Measurements from ENCODE around the gene CYP4Z1. TPM values are rescaled to one million over a fixed set of nuclear protein-coding genes. Genes with fewer than 3 reads are reported as not detected.
A peak's percentile ranks its signal among the peaks of the same experiment; 100 is the strongest.
"Not testable (repeated sequence)": the region's sequence is repeated elsewhere in the genome, so short reads cannot be mapped to it uniquely, and the experiment has no call there.

Gene CYP4Z1, protein sequence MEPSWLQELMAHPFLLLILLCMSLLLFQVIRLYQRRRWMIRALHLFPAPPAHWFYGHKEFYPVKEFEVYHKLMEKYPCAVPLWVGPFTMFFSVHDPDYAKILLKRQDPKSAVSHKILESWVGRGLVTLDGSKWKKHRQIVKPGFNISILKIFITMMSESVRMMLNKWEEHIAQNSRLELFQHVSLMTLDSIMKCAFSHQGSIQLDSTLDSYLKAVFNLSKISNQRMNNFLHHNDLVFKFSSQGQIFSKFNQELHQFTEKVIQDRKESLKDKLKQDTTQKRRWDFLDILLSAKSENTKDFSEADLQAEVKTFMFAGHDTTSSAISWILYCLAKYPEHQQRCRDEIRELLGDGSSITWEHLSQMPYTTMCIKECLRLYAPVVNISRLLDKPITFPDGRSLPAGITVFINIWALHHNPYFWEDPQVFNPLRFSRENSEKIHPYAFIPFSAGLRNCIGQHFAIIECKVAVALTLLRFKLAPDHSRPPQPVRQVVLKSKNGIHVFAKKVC
- polyA plus RNA-seq (ENCODE audit: insufficient read length in 3 of 3): under 1 TPM; 0.12 to 0.24 (median 0.15) TPM

DNA sequence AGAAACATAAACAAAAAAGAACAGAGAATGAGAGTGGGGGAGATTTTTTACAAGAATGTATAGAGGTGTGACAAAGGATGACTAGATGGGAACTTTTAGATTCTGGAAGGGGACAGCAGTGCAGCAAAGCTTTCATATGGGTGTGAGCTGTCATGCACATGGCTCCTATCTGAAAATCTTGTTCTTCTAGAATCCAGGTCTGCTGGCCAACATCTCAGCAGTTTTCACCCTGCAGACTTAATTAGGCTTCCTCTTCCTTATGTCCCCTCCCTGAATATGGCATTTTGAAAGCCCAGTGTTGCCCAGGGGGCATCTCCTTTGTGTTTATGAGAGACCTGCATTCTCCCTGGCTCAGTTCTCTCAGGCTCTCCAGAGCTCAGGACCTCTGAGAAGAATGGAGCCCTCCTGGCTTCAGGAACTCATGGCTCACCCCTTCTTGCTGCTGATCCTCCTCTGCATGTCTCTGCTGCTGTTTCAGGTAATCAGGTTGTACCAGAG lies at the start of gene CYP4Z1:
Gene CYP4Z1, plus strand, starts transcription at position 135 of the 498 bp plus-strand sequence. Its CDS starts 260 bp downstream, at position 395.
- DNase-seq (ENCODE audit: low read depth in 3 of 3, low spot score in 2 of 3): no peak

DNA sequence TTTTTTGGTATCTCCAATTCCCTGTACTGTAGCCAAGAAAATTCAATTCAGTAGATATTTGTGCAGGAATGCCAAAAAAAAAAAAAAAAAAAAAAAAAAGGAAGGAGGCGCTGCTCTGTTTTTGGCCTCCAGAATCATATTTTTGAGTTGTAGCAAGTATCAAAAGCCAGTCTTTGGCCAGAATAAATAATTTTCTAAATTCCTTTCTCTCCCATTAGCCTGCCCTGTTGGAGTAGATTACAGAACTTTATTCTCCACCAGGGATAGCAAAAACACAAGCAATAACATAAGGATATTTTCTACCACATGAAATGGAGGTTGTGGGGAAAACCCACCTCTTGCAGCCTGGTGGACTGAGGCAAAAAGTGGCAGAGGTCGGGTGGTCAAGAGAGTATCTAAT lies 46.0 kb upstream of the CYP4Z1 start:
- no peak for DNase-seq (ENCODE audit: low read depth in 3 of 3, low spot score in 2 of 3)

DNA sequence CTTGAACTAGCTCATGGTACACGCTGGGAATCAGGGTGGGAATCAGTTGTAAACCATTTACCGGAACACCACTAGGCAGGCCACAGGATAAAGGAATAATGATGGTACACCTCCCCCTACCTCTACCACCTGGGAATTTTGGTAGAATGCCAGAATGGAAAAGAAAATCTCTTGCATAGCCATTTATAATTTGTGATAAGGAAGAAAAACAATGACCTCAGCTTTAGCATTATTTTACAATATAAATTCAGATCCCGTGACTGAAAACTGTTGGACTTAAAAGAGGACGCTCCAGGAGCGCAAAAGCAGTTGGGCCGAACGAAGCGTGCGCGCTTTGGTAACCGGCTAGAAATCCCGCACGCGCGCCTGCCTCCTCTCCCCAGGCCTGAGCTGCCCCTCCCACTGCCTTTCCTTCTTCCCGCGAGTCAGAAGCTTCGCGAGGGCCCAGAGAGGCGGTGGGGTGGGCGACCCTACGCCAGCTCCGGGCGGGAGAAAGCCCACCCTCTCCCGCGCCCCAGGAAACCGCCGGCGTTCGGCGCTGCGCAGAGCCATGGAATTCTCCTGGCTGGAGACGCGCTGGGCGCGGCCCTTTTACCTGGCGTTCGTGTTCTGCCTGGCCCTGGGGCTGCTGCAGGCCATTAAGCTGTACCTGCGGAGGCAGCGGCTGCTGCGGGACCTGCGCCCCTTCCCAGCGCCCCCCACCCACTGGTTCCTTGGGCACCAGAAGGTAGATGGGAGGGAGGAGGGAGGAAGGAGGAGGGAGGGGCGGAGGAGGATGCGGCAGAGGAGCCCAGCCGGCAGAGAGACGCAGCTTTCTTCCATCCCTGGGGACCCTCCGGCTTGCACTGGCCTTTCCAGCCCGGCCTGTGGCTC lies 43.5 kb upstream of the CYP4Z1 start, which contains the start of gene CYP4X1:
Gene CYP4X1, plus strand, starts transcription at position 402 of the 873 bp plus-strand sequence. Its CDS starts 149 bp downstream, at position 551.
- peak in 1 of 3 donors; percentile 23 for DNase-seq (ENCODE audit: low read depth in 3 of 3, low spot score in 2 of 3)

DNA sequence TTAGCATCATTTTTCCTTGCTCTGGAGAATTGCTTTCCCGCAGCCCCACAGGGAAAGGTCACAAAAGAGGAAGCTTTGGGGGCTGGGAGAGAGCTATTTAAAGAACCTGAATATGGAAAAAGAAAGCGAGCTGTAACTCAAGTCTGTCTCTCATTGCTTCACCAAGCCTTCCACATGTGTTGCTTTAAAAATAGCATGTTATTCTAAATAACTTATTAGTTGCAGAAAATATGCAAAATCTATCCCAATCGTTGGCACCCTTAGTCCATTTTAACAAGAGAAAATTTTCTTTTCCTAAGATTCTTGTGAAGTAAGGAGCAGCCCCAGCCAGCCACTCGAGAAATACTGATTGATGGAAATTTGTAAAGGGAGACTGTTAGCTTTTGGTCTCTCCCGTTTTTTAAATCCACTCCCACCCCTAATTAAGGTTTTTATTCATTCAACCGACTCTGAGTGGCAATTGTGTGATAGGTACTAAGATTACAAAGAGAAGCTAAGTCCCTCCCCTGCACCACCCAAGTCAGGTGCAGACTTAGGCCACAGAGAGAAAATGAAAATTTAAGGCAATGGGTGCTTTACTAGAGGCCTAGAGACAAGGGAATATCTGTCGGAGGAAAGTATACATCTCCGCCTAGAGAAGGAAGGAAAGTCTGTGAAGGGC lies 42.8 kb upstream of the CYP4Z1 start:
- DNase-seq (ENCODE audit: low read depth in 3 of 3, low spot score in 2 of 3): peak in 1 of 3 donors; percentile 6

DNA sequence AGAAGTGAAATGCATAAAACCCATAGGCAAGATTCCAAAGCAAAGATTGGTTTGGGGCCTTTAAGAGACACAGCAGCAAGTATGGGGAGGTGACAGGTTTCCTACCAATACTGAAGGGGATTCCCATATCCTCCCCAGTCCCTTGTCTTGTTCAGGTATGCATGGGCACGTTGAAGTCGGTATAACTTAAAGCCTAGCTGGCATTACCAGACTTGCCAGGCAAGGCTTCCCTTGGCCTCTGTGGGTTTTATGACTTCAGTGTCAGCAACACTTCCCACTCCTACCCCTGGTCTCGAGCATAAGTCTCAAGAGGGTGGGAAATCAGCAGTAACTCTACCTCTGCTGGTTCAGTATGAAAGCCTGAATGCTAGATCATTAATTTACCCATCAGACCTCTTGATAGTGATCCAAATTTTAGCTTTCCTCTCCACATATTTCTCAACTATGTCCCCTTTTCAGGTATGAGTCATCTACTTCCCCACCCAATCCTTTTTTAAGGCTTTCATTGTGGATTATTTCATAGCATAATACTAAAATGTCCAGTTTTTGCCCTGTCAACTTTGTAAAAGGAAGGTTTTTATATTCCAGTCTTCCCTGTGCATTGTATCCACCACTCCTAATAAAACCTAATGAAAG lies 36.7 kb upstream of the CYP4Z1 start:
- no peak for DNase-seq (ENCODE audit: low read depth in 3 of 3, low spot score in 2 of 3)

DNA sequence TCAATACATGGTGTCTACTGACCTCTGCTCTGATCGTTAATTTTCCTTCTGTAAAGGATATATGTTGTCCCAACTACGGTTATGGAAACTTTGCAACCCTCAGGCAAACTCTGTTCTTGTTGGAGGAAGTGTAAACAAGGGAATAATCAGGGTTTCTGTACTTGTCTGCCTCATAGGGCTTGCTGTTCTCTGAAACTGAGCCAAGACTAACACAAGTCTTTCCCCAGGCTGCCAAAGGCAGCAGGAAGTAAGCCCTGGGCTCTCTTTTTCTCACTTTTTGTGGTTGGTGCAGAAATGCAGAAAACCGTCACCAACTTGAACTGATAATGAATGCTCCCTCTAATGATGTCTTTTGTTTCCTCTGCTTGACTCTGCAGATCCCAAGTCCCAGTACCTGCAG lies 36.0 kb upstream of the CYP4Z1 start:
- DNase-seq (ENCODE audit: low read depth in 3 of 3, low spot score in 2 of 3): peak in 1 of 3 donors; percentile 8

DNA sequence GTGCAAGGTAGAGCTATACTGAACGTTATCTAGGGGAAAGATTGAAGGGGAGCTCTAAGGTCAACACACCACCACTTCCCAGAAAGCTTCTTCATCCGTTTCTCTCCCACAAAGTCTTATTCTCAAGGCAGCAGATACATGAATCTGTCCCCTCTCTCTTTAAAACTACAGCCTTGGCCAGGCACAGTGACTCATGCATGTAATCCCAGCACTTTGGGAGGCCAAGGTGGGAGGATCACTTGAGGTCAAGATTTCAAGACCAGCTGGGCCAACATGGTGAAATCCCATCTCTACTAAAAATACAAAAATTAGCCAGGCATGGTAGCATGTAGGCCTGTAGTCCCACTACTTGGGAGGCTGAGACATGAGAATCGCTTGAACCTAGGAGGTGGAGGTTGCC lies 35.4 kb upstream of the CYP4Z1 start:
- DNase-seq (ENCODE audit: low read depth in 3 of 3, low spot score in 2 of 3): no peak

DNA sequence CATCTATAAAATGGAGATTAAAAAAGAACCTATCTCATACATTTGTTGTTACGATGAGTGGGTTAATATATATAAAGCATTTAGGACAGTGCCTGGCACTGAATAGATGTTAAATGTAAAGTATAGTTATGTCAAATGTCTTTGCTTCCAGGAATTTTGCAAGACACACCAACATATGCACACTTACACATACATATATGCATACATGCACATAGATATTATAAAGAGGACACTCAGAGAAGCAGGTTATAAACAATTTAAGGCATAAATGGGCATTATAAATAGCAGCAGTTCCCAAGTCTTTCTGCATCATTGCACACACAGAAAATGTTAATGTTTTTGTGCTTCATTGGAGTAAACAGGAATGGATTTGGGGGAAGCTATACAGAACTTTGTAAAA lies 30.3 kb upstream of the CYP4Z1 start:
- no peak for DNase-seq (ENCODE audit: low read depth in 3 of 3, low spot score in 2 of 3)

DNA sequence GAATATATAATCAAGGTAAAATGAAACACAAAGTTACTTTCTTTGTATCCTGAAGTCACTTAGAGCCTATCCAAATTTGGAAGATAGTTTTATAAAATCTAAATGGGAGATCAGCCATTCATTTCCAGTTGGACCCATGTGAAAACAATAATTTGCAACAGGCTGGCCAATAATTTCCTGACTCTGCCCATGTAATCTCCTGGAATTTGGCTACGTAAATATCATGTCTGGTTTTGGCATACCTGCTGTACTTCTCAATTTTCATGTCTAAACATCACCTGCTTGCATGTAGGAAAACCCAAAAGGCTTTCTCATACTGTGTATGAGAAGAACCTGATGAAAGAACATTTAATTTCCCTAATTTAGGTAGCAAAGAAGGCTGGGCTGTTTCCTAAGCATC lies 7.7 kb upstream of the CYP4Z1 start:
- DNase-seq (ENCODE audit: low read depth in 3 of 3, low spot score in 2 of 3): no peak

DNA sequence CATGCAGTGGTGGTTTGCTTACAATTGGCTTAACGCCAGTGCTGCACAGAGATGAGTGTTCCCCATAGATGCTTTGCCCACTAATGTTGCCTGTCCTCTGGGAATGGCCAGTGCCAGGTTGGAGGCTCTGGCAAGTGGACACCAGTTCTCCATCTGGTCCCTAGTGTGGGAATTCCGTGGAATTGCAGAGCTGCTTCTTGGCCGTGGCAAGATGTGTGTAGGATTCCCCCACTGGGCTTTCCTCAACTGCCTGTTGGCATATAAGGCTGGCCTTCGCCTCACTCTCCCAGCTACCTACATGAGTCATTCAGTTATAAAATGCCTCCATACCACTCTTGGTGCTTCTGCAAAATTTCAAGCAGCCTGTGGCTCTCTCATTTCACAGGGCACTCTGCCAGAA lies 2.0 kb downstream of the CYP4Z1 start:
- not testable (repeated sequence) for DNase-seq (ENCODE audit: low read depth in 3 of 3, low spot score in 2 of 3)

DNA sequence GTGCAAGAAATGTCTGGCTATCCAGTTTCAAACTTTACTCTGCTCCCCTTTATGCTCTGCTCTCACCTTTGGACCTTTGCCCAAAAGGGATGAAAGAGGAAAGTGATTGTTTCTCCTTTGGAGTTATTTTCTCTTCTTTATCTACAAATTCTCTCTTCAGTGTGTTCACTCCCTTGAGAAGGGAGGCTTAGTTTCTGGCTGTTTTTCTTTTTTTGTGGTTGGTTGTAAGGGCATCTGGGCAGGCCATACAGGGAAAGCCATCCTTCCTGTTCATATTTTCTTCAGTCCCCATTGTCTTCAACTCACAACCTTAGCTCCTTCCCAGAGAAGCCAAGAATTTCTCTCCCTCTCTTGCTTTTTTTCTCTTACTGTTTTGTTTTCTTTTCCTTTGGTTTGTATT lies 2.5 kb downstream of the CYP4Z1 start:
- DNase-seq (ENCODE audit: low read depth in 3 of 3, low spot score in 2 of 3): not testable (repeated sequence)

DNA sequence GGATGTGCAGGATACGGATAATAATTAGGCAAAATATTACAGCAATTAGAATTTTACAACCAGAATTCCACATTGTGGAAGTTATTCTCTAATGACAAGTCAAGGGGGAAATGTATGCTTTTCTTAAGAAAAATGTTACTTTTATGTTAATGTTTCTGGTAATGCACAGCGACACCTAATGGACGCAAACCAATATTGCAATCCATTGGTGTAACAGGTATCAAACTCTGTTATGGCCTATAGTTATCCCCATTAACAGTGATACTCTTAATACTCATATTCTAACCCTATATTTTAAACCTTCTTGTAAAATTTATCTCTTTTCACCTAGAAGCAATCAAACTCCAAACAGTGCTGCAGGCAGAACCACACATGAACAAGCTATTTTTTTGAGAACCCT lies 22.3 kb downstream of the CYP4Z1 start:
- DNase-seq (ENCODE audit: low read depth in 3 of 3, low spot score in 2 of 3): peak in 2 of 3 donors; percentile 1 to 8

DNA sequence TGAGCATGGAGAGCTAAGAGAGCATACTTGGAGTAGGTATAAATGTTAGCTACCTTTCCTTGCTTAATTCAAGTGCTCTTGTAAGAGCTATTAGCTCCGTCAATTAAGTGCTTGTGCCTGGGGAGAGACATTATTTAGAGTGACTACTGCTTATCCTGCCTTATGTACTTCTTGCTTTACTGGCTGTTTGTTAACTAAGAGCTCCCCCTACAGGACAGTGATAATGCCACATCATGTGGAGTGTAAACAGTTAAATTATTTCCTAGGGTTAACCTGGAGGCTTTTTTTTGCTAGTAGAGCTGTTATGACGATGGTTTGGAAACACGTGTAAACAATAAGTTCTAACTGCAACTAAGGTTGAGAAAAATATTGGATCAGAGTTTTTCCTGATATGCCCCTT lies 24.4 kb downstream of the CYP4Z1 start:
- not testable (repeated sequence) for DNase-seq (ENCODE audit: low read depth in 3 of 3, low spot score in 2 of 3)

DNA sequence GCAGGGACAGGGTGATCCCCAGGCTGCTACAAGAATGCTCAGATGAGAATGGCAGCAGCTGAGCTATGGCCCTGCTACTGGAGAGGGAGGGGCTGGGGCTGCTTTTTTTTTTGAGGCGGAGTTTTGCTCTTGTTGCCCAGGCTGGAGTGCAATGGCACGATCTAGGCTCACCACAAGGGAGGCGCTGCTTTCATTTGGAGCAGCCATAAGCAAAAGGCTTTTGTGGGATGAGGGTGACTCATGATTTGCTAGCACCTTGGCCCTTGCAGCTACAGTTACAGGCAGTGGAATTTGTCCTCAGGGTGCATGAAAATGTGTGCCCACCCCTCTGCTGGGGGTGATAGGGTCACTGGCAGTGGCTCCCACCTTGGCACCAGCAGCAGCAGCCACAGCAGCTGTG lies 37.8 kb downstream of the CYP4Z1 start:
- DNase-seq (ENCODE audit: low read depth in 3 of 3, low spot score in 2 of 3): no peak

DNA sequence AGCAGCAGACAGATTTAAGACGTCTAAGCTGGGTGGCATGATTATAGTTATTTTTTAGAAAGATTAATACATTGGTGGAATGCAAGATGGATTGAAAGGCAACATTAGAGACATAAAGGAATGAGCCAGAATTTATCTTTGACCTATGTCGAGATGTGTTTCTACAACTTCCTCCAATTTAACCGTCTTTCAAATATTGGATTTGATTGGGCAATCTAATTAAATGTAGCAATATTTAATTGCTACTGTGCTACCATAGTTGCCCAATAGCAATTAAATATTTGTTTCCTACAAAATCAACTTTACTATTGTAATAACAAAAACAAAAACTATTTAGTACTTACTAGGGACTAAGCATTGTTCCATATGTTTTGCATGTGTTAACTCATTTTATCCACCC lies 39.8 kb downstream of the CYP4Z1 start:
- no peak for DNase-seq (ENCODE audit: low read depth in 3 of 3, low spot score in 2 of 3)

DNA sequence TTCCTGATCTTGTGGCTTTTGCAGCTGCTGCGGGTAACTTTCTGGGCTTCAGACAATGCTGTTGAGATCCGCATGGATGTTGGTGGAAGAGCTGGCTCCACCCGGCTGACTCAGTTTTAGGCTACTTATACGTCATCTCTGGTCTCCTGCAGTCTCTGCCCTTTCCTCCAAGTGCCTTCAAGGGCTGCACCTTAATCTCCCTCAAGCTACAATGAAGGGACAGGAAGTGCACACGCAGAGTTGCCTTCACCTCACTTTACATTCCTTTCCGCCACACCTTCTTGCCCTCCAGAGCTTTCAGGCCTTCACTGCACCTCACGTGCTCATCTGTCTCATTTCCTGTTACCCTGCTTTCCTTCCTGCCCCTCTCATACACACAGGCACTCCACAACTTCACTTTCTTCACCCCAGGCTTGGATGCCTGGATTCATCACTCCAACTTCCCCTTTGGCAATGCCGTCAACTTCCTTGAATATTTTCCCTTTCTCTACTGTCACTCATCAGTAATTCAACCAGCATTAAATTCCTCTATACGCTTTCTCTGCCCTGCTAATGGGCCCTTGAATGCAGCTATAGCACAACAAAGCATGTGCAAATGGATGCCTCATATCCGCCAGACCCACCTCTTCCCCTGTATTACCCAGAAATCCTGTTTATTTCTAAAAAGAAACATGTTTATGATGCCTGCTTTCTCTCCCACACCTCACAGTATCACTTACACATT lies 41.0 kb downstream of the CYP4Z1 start:
- not testable (repeated sequence) for DNase-seq (ENCODE audit: low read depth in 3 of 3, low spot score in 2 of 3)

DNA sequence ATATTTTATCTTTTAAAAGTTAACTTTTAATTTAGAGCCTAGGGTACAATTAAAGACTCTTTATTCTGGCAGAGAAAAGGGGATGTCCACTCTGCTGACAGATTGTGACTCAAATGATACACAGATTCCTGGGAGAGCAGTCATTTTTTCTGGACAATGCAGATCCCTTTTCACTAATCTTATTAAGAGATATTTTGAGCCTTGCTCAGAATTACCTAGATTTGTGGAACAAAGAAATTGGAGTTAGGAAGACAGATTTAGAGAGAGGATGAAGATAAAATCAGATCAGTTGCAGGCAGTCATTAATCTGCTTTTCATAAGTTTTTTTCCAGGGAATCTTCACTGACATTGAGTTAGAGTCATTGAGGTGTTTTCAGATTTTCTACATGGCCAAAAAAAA lies 42.5 kb downstream of the CYP4Z1 start:
- DNase-seq (ENCODE audit: low read depth in 3 of 3, low spot score in 2 of 3): not testable (repeated sequence)

DNA sequence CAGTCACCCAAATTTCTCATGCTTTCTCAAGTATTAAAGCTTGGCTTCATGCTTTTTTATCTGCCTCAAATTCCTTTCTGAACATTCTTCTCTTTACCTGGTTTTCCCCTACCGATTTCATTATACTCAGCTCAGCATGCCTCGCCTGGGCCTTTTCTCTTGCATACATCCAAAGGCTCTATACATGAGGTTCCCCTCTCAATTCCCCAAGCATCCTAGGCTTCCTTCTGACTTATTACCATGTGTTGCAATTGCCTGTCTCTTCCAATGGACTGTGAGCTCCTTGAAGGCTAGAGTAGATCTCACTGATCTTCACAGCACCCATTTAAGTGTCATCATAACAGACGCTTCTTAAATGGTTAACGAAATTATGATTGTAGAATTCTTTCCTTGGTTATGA lies 46.1 kb downstream of the CYP4Z1 start:
- no peak for DNase-seq (ENCODE audit: low read depth in 3 of 3, low spot score in 2 of 3)

DNA sequence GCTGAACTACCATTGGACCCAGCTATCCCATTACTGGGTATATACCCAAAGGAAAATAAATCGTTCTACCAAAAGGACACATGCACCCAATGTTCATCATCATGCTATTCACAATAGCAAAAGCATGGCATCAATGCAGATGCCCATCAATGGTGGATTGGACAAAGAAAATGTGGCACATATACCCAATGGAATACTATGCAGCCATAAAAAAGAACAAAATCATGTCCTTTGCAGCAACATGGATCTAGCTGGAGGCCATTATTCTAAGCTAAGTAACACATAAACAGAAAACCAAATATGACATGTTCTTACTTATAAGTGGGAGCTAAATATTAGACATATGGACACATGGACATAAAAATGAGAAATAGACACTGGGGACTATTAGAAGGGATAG lies 54.0 kb downstream of the CYP4Z1 start:
- DNase-seq (ENCODE audit: low read depth in 3 of 3, low spot score in 2 of 3): not testable (repeated sequence)
